AG10803 (cell line): ENCODE data around the gene ZNRD2.
A peak's percentile ranks its signal among the peaks of the same experiment; 100 is the strongest.
"Not testable (repeated sequence)": the region's sequence is repeated elsewhere in the genome, so short reads cannot be mapped to it uniquely, and the experiment has no call there.

ENCODE experiments used
- DNase-seq: peaks from one replicate; pipeline ENCODE4 v3.0.0; 2010; ENCODE audit warnings: low read depth
- H3K4me3 ChIP-seq: 2 replicates; pipeline ENCODE4 v1.5.1; 2011; ENCODE audit warnings: mild to moderate bottlenecking, low read length, control low read depth
- CTCF ChIP-seq: conservative IDR thresholded peaks from 2 replicates; pipeline ENCODE4 v1.5.1; 2011; ENCODE audit warnings: mild to moderate bottlenecking, low read length, control low read depth, inconsistent platforms

ZNRD2 gene

GRCh38 chr11:65563601-65564000 is 6.7 kb upstream of the ZNRD2 start:
- no peak overlapping the region for H3K4me3 ChIP-seq
- no peak for DNase-seq
- no peak for TF ChIP-seq CTCF

DNA sequence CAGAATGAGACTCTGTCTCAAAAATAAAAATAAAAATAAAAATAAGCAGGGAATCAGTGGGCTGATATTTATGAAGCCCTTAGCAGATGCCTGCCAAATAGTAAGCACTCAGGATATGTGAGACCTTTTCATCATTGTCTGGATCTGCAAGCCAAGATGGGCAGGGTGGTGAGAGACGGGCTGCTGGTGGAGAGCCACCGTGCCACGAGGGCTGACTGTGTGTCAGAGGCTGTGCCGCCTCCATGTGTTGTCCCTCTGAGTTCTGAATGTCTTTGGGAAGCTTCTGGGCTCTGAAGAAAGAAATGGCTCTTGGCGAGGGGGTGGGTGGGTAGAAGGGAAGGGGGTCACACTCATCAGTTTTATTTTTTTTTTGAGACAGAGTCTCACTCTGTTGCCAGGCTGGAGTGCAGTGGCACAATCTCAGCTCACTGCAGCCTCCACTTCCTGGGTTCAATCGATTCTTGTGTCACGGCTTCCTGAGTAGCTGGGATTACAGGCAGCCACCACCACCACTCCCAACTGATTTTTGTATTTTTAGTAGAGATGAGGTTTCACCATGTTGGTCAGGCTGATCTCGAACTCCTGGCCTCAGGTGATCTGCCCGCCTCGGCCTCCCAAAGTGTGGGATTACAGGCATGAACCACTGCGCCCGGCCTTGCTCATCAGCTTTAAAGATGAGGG is 5.3 kb upstream of the ZNRD2 start:
- not testable (repeated sequence) for H3K4me3 ChIP-seq, DNase-seq

GRCh38 chr11:65565624-65566453 is 4.4 kb upstream of the ZNRD2 start:
- H3K4me3 ChIP-seq, result no peak overlapping the region
- no peak for DNase-seq
- no peak for TF ChIP-seq CTCF

GRCh38 chr11:65569164-65569972 is 909 bp upstream of the ZNRD2 start:
- DNase-seq, result peak; percentile 49
- H3K4me3 ChIP-seq, result peak overlapping the region; percentile 96
- no peak; the same call in 1 of the 2 replicates for TF ChIP-seq CTCF

- no peak for DNase-seq
- TF ChIP-seq CTCF, result no peak
- H3K4me3 ChIP-seq, result peak overlapping the region; percentile 96
Observed at GRCh38 chr11:65571420-65571819, 1.1 kb downstream of the ZNRD2 start.

- TF ChIP-seq CTCF, result peak; percentile 40
- H3K4me3 ChIP-seq, result peak overlapping the region; percentile 96
- no peak for DNase-seq
Observed at GRCh38 chr11:65571940-65572339, 1.7 kb downstream of the ZNRD2 start.

DNA sequence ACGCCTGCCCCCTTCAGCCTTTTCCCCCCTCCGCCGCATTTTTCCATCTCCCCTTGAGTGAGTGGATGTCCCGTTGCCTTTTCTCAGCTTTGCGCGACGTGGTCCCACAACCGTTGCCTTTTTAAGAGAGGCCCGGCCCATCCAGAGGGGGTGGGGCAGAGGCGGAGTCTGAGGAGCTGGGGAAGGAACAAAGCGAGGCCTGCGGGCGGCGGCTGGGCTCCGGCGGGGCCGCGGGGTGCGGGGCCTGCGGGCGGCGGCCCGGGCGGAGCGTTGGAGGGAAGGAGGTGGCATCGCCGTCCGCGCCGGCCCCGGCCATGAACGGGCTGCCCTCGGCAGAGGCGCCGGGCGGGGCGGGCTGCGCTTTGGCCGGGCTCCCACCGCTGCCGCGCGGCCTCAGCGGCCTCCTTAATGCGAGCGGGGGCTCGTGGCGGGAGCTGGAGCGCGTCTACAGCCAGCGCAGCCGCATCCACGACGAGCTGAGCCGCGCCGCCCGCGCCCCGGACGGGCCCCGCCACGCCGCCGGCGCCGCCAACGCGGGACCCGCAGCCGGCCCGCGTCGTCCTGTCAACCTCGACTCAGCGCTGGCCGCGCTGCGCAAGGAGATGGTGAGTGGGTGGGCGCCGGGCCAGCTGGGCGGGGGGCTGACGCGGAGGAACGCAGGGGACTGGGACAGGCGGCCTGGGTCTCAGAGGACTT is 2.2 kb downstream of the ZNRD2 start, which contains the start of gene FAM89B:
TSS of gene FAM89B (plus strand) at position 183 of the 696 bp plus-strand sequence. CDS start at position 315, 132 bp downstream.
- peak; percentile 80 for DNase-seq
- no peak for TF ChIP-seq CTCF
- H3K4me3 ChIP-seq, result peak within 1 kb of the TSS; percentile 96
